ENCODE results near the gene GRM3.

GRM3 gene

GRCh38 chr7:86706406-86706805, 62.7 kb downstream of the GRM3 start:
- no peak for TF ChIP-seq CTCF (IDR thresholded peaks at IDR 0.05)
- TF ChIP-seq ZFX (IDR thresholded peaks at IDR 0.05; ENCODE audit: borderline replicate concordance), result no peak

GRCh38 chr7:86708031-86708680, 64.4 kb downstream of the GRM3 start:
- TF ChIP-seq ZFX (IDR thresholded peaks at IDR 0.05; ENCODE audit: borderline replicate concordance) (no peak), CTCF (IDR thresholded peaks at IDR 0.05) (no peak)
- H3K27ac ChIP-seq, result no peak overlapping the region

More at GRCh38 chr7:86706406-86706805, 62.7 kb downstream of the GRM3 start:
- H3K27ac ChIP-seq, result no peak overlapping the region

- H3K27ac ChIP-seq, result no peak overlapping the region
Measured at GRCh38 chr7:86720306-86720705, 76.6 kb downstream of the GRM3 start.

GRCh38 chr7:86733783-86734182, 90.1 kb downstream of the GRM3 start:
- TF ChIP-seq CTCF (IDR thresholded peaks at IDR 0.05) (no peak), ZFX (IDR thresholded peaks at IDR 0.05; ENCODE audit: borderline replicate concordance) (no peak)
- no peak overlapping the region for H3K27ac ChIP-seq

More at GRCh38 chr7:86720306-86720705, 76.6 kb downstream of the GRM3 start:
- TF ChIP-seq ZFX (IDR thresholded peaks at IDR 0.05; ENCODE audit: borderline replicate concordance) (no peak), CTCF (IDR thresholded peaks at IDR 0.05) (no peak)

GRCh38 chr7:86745013-86745745, 101.5 kb downstream of the GRM3 start:
- no peak for TF ChIP-seq CTCF (IDR thresholded peaks at IDR 0.05)
- TF ChIP-seq ZFX (IDR thresholded peaks at IDR 0.05; ENCODE audit: borderline replicate concordance), result no peak
- no peak overlapping the region for H3K27ac ChIP-seq

- no peak overlapping the region for H3K27ac ChIP-seq
- TF ChIP-seq CTCF (IDR thresholded peaks at IDR 0.05), result no peak
- no peak for TF ChIP-seq ZFX (IDR thresholded peaks at IDR 0.05; ENCODE audit: borderline replicate concordance)
Measured at GRCh38 chr7:86747698-86748097, 104.0 kb downstream of the GRM3 start.

- no peak for TF ChIP-seq CTCF (IDR thresholded peaks at IDR 0.05)
- no peak for TF ChIP-seq ZFX (IDR thresholded peaks at IDR 0.05; ENCODE audit: borderline replicate concordance)
- H3K27ac ChIP-seq, result no peak overlapping the region
Measured at GRCh38 chr7:86748201-86748600, 104.5 kb downstream of the GRM3 start.

All from 22Rv1 (cell line).